Activated CD4-positive, alpha-beta T cell treated with anti-CD3 and anti-CD28 coated beads, Interleukin-2, amount 50 U/mL, for 16 hours (primary cell): ENCODE measurements around the gene PLXNA4.

ENCODE experiments used
- DNase-seq: peaks from one replicate; pipeline ENCODE4 v3.0.0-alpha.2; 2020

PLXNA4 gene

GRCh38 chr7:132498319-132498718 is 78.0 kb downstream of the PLXNA4 start:
- DNase-seq, result no peak

GRCh38 chr7:132497098-132497497 is 79.2 kb downstream of the PLXNA4 start:
- no peak for DNase-seq

DNA sequence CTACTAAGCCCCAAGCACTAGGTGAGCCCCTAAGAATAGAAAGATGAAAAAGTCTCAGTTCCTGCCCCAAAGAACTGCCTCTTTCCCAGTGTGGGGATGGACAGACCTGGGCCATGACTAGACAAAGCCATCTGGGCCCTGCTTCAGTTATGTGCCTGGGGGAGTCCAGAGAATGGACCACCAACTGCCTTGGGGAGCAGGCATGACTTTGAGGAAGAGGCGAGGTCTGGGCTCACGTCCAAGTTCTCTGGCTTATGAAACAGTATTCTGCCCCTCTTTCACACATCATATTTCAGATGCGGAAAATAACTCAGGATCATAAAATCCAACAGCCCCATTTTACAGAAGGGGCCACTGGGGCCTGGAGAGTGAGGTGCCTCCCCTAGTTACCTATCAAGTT is 80.3 kb downstream of the PLXNA4 start:
- no peak for DNase-seq

GRCh38 chr7:132494474-132494873 is 81.8 kb downstream of the PLXNA4 start:
- DNase-seq, result no peak

GRCh38 chr7:132492823-132493445 is 83.3 kb downstream of the PLXNA4 start:
- DNase-seq, result no peak

- no peak for DNase-seq
These were observed 84.8 kb downstream of the PLXNA4 start for GRCh38 chr7:132491391-132491945.

DNA sequence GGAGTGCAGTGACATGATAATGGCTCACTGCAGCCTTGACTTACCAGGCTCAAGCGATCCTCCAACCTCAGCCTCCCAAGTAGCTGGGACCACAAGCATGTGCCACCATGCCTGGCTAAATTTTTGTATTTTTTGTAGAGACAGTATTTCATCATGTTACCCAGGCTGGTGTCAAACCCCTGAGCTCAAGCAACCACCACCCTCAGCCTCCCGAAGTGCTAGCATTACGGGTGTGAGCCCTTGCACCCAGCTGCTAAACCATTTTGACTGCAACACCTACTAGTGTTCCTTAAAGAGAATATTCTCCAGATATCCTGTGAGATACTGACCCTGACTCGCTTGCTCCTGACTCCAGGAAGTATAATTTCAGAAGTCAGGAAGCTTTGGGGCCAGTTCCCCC is 85.8 kb downstream of the PLXNA4 start:
- DNase-seq, result no peak

DNA sequence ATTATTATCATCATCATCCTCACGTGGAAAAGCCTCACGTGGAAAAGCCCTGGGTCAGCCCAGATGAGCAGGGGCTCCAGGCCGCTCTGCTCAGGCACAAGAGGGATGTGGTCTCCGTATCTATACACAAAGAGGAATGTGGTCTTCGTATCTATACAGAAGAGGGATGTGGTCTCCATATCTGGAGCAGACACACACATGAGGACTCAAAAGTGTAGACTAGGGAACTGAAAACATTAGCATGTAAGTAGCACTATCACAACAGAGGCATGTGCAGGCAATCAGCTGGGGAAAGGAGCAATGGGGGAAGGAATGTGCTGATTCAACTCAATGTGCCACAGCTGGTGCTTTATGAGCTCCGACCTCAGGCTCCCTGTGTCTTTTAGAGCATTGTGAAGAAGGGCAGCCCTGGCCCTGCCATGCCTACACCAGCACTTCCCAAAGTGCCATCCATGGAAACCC is 86.5 kb downstream of the PLXNA4 start:
- no peak for DNase-seq

DNA sequence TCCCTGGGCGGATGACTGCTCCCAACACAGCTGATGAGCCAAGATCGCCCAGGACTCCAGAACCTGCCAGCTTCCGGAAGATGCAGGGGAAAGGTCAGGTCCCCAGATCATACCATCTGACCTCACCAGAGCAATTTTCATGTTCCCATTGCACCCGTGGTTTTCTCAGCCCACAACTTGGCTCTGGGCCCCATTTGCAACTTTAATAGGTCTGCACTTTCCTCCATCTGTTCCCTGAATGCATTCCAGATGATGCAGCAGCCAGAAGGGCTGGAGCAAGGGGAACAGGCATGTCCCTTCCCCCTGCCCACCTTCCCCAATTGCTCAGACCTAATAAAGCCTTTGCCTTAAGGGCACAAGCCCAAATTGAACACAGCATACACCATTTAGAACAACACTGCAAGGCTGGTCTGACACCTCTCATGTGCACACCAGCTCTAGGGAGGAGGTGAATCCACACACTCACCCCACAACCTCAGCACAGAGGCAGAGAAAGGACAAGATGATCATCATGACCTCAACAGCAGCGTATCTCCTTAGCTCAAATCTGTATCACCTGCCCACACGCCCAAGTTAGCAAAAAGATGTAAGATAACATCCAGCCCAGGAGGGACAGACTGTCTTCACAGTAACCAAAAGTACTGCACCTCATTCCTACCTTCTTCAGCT is 87.5 kb downstream of the PLXNA4 start:
- no peak for DNase-seq

- DNase-seq, result no peak
These were observed 90.0 kb downstream of the PLXNA4 start for GRCh38 chr7:132486274-132486610.

DNA sequence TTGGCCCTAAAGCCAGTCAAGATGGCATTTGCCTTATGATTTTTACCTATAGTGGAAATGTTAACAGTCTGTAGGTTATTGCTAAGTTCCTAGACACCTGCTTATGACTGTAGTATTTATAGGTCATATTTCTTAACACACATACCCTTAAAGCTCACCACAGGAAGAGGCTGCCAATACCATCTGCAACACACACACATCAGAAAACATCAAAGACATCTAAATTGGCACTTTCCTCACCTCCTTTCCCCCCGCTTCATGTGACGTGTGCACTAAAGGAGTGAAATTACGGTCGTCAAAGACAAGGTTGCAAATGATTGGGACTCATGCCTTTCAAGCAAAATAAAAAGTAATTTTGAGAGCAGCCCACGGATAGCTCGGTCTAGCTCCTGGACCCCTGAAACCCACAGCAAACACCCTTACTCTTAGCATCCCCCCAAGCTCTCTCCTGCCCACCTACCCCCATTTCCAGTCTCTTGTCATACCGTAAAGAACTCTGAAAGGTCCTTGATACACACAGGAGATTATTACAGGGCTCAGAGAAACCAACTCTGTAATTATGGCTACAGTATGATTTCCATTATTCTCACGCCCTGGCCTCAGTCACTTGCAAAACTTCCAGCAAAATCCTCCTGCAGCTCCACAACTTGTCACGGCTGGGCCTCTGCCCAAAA is 90.5 kb downstream of the PLXNA4 start:
- peak; percentile 1 for DNase-seq

DNA sequence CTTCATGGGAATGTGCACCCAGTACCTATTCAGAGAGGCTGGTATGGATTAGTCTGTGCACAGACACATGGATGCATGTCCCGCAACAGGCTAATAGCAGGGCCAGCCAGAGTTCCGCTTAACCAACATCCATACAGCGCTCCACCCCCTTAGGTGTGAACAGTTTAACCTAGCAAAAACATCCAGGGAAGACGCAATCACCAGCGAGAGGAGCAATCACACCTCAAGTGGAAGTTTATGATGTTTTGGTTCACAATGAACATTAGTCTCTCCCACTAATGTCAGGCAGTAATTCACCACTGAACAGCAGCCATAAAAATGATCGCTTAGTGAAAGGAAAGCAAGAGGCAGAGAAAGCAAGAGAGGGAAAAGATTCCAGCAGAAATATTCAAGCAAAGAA is 91.1 kb downstream of the PLXNA4 start:
- no peak for DNase-seq

DNA sequence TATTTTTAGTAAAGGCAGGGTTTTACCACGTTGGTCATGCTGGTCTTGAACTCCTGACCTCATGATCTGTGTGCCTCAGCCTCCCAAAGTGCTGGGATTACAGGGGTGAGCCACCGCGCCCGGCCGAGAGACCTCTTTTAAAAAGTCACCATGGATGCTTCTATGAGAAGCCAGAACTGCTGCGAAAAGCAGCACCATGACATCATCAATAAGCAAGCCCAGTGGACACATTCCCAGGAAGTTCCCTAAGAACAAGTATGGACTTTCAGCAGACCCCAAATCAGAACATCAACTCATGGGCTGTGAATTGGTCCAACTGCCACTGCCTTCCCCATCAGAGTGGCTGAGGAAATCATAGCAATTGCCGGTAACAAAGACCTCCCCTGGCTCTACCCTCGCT is 93.4 kb downstream of the PLXNA4 start:
- no peak for DNase-seq

- no peak for DNase-seq
These were observed 95.7 kb downstream of the PLXNA4 start for GRCh38 chr7:132480534-132480933.

GRCh38 chr7:132476541-132476940 is 99.7 kb downstream of the PLXNA4 start:
- no peak for DNase-seq

GRCh38 chr7:132475669-132476116 is 100.6 kb downstream of the PLXNA4 start:
- no peak for DNase-seq

DNA sequence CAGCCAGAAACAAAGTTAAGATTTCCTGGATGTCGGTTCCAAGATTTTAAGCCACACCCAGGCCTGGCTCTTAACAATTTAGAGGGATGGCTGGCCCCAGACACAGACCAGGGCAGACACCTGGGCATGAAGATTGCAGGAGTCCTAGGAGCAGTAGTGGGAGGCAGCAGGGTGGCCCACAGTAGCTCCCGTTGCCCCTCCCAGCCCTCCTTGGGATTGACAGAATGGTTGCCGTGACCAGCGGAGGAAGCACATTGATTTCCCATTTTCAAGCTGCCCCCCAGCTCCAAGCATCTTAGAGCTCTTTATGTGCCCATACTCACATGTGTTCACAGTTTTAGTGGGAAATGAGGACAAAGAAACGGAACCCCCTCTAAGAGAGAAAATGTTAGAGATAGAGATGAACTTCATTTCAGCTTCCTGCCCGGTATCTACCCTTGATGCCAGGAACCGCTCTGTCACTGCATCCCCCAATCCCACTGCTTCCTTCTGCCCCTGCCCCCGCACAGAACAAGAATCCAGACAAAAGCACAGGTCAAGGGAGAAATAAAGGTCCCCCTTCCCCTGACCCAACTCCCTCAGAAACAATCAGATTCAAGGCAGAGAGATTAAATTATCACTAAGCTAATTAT is 101.1 kb downstream of the PLXNA4 start:
- DNase-seq, result no peak

GRCh38 chr7:132472463-132473120 is 103.7 kb downstream of the PLXNA4 start:
- no peak for DNase-seq

- no peak for DNase-seq
These were observed 104.8 kb downstream of the PLXNA4 start for GRCh38 chr7:132471515-132471914.

DNA sequence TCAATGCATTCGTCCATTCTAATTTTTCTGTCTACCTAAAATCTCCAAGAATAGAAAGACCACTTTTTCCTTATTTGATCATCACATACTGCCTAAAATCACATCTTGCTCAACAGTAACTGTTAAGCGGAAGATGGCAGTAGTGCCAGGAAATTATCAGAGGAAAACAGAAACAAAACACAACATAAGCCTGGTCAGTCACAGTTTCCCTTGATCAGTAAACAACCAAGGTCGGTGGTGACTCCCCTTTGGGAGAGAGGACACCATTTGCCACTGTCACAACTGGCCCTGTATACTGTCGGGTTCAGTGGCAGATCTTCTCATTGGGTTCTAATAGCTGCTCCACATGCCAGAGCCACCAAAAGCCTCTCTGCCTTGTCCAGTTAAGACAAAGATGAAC is 106.6 kb downstream of the PLXNA4 start:
- DNase-seq, result no peak

- DNase-seq, result no peak
These were observed 107.0 kb downstream of the PLXNA4 start for GRCh38 chr7:132469264-132469663.

DNA sequence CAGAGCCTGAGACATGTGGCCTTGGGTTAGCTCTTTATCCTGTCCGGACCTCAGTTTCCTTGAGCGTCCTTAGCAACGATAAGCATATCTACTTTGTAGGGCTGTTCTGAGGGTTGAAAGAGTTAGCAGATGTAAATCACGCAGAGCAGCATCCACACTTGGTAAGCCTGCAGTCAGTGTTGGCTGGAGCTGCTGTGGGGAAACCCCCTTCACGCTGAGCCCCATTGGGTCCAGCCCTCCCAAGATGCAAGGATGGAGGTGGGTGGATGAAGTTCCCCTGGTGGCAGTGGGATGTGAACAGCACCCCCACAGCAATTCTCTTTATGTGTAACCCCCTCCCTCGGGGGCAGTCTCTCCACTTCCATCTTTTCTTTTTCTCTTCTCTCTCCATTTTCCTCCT is 109.9 kb downstream of the PLXNA4 start:
- DNase-seq, result no peak

DNA sequence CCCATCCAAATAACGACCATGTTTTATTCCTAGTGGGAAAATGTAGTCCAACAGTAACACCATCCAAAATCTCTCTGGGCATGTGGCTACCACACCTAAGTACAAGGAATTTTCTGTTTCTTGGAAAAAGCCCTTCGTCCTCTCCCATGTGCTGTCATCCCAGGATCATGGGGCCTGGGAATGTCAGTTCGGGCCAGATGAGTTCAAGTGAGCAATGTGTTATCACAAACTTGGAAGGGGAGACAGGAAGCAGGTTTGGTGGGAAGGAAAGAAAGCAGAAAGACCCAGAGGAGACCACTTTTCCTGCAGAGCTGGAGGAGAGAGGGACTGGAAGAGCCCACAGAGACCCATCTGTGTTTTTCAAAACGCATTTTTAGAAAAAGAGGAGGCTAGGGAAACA is 110.8 kb downstream of the PLXNA4 start:
- no peak for DNase-seq
